22Rv1 (cell line): ENCODE measurements around the gene GABBR1.
A peak's percentile ranks its signal among the peaks of the same experiment; 100 is the strongest.
"Not testable (repeated sequence)": the region's sequence is repeated elsewhere in the genome, so short reads cannot be mapped to it uniquely, and the experiment has no call there.

ENCODE experiments used
- H3K27ac ChIP-seq: fragments of 450-650 bp; 2 replicates; pipeline ENCODE4 v1.5.1; 2017
- CTCF ChIP-seq: fragments of 450-650 bp; IDR thresholded peaks from 2 replicates; pipeline ENCODE4 v1.5.1; 2017; ENCODE audit warnings: mild to moderate bottlenecking
- ZFX ChIP-seq: fragments of 450-650 bp; IDR thresholded peaks from 2 replicates; pipeline ENCODE4 v1.6.1; 2017; ENCODE audit warnings: antibody characterized with exemption, borderline replicate concordance

Gene GABBR1

GRCh38 chr6:29663300-29664042 lies 30.5 kb upstream of the GABBR1 start:
- H3K27ac ChIP-seq, result no peak overlapping the region
- TF ChIP-seq ZFX (no peak), CTCF (no peak)

- not testable (repeated sequence) for H3K27ac ChIP-seq
Measured at GRCh38 chr6:29661502-29662141, 28.6 kb upstream of the GABBR1 start.

- H3K27ac ChIP-seq, result no peak overlapping the region
- TF ChIP-seq ZFX (no peak), CTCF (no peak)
Measured at GRCh38 chr6:29661071-29661470, 28.1 kb upstream of the GABBR1 start.

GRCh38 chr6:29656798-29657197 lies 23.8 kb upstream of the GABBR1 start, which contains the start of gene MOG:
TSS of gene MOG (plus strand) at chr6:29657092. CDS start at chr6:29657210, 118 bp downstream.
- TF ChIP-seq CTCF, result no peak
- TF ChIP-seq ZFX, result no peak

GRCh38 chr6:29656157-29656556 lies 23.2 kb upstream of the GABBR1 start:
- TF ChIP-seq CTCF, result no peak
- no peak for TF ChIP-seq ZFX
- H3K27ac ChIP-seq, result no peak overlapping the region

More at GRCh38 chr6:29656798-29657197, 23.8 kb upstream of the GABBR1 start, which contains the start of gene MOG:
- H3K27ac ChIP-seq, result no peak within 1 kb of the TSS

GRCh38 chr6:29655658-29656057 lies 22.7 kb upstream of the GABBR1 start:
- TF ChIP-seq CTCF (no peak), ZFX (no peak)
- H3K27ac ChIP-seq, result no peak overlapping the region

- H3K27ac ChIP-seq, result no peak overlapping the region
- TF ChIP-seq ZFX (no peak), CTCF (peak; percentile 94)
Measured at GRCh38 chr6:29653452-29654038, 20.6 kb upstream of the GABBR1 start.
